ENCODE results near the gene DNAJC3.
A peak's percentile ranks its signal among the peaks of the same experiment; 100 is the strongest.

Gene DNAJC3

GRCh38 chr13:95676762-95677563 is at the start of gene DNAJC3:
Gene DNAJC3 (plus strand): TSS chr13:95677139. CDS start chr13:95677256, 117 bp downstream.
- TF ChIP-seq TCF12 (IDR thresholded peaks at IDR 0.05; ENCODE audit: low read depth) (peak; percentile 10; the same call in 1 of the 2 replicates), NFIC (IDR thresholded peaks at IDR 0.05) (no peak), TEAD4 (IDR thresholded peaks at IDR 0.05) (no peak), MAX (IDR thresholded peaks at IDR 0.05) (peak; percentile 92), RAD21 (IDR thresholded peaks at IDR 0.05; ENCODE audit: low read depth) (no peak), CREB1 (IDR thresholded peaks at IDR 0.05; ENCODE audit: low read depth) (no peak), USF1 (IDR thresholded peaks at IDR 0.05) (peak; percentile 43; the same call in 1 of the 2 replicates), TAF1 (IDR thresholded peaks at IDR 0.05; ENCODE audit: low read depth) (peak; percentile 93), EGR1 (IDR thresholded peaks at IDR 0.05) (no peak), ZBTB7A (IDR thresholded peaks at IDR 0.05; ENCODE audit: low read depth) (0 out of 2 replicates have a peak, but pooled peaks have one; percentile 43)

GRCh38 chr13:95627590-95627989 is 49.3 kb upstream of the DNAJC3 start:
- no peak for TF ChIP-seq CREB1 (IDR thresholded peaks at IDR 0.05; ENCODE audit: low read depth)
- no peak for TF ChIP-seq ZBTB7A (IDR thresholded peaks at IDR 0.05; ENCODE audit: low read depth)
- no peak for TF ChIP-seq TAF1 (IDR thresholded peaks at IDR 0.05; ENCODE audit: low read depth)

- TF ChIP-seq FOXM1 (IDR thresholded peaks at IDR 0.05; ENCODE audit: borderline replicate concordance, low read depth) (no peak), REST (IDR thresholded peaks at IDR 0.05; ENCODE audit: low read depth) (no peak), TCF12 (IDR thresholded peaks at IDR 0.05; ENCODE audit: low read depth) (no peak)
Measured at GRCh38 chr13:95628488-95628887, 48.5 kb upstream of the DNAJC3 start.

- no peak for TF ChIP-seq EGR1 (IDR thresholded peaks at IDR 0.05)
- no peak for TF ChIP-seq REST (IDR thresholded peaks at IDR 0.05; ENCODE audit: low read depth)
- no peak for TF ChIP-seq RAD21 (IDR thresholded peaks at IDR 0.05; ENCODE audit: low read depth)
- TF ChIP-seq USF1 (IDR thresholded peaks at IDR 0.05) = no peak
- no peak for TF ChIP-seq TAF1 (IDR thresholded peaks at IDR 0.05; ENCODE audit: low read depth)
- TF ChIP-seq TCF12 (IDR thresholded peaks at IDR 0.05; ENCODE audit: low read depth) = no peak
Measured at GRCh38 chr13:95629071-95629470, 47.9 kb upstream of the DNAJC3 start.

GRCh38 chr13:95630593-95630992 is 46.3 kb upstream of the DNAJC3 start:
- TF ChIP-seq TCF12 (IDR thresholded peaks at IDR 0.05; ENCODE audit: low read depth) (no peak), MAX (IDR thresholded peaks at IDR 0.05) (no peak), REST (IDR thresholded peaks at IDR 0.05; ENCODE audit: low read depth) (no peak), ZBTB7A (IDR thresholded peaks at IDR 0.05; ENCODE audit: low read depth) (no peak), RAD21 (IDR thresholded peaks at IDR 0.05; ENCODE audit: low read depth) (no peak), TEAD4 (IDR thresholded peaks at IDR 0.05) (no peak), NFIC (IDR thresholded peaks at IDR 0.05) (no peak), TAF1 (IDR thresholded peaks at IDR 0.05; ENCODE audit: low read depth) (no peak), FOXM1 (IDR thresholded peaks at IDR 0.05; ENCODE audit: borderline replicate concordance, low read depth) (no peak)
